SK-N-SH (cell line): ENCODE results near the gene DMKN.
"Not testable (repeated sequence)": the region's sequence is repeated elsewhere in the genome, so short reads cannot be mapped to it uniquely, and the experiment has no call there.

Source experiments
- CHD2 ChIP-seq: fragments of 150-350 bp; IDR thresholded peaks from 2 replicates; pipeline ENCODE4 v1.6.1; 2018; ENCODE audit warnings: low read length; ENCODE audit not compliant: partially characterized antibody
- CTCF ChIP-seq: fragments of 200-600 bp; sonication (generic); IDR thresholded peaks from 2 replicates; pipeline ENCODE4 v1.6.1; 2017; ENCODE audit warnings: antibody characterized with exemption, mild to moderate bottlenecking, moderate library complexity
- EP300 ChIP-seq, 2 experiments: IDR thresholded peaks; 2 replicates each; pipeline versions ENCODE4 v1.4.0 to v1.6.1; 2012; ENCODE audit warnings: borderline replicate concordance in 1 of 2, low read depth in 1 of 2, low read length in 1 of 2
- EZH2phosphoT487 ChIP-seq: fragments of 200-600 bp; sonication (generic); IDR thresholded peaks from 2 replicates; pipeline ENCODE4 v1.6.1; 2017; ENCODE audit warnings: low read depth, mixed run types, mild to moderate bottlenecking, antibody characterized with exemption, moderate library complexity, borderline replicate concordance
- FOXJ3 ChIP-seq: sonication (generic); formaldehyde crosslinking; IDR thresholded peaks from 2 replicates; pipeline ENCODE4 v1.5.1; 2020; ENCODE audit warnings: mild to moderate bottlenecking, missing genetic modification reagents
- GABPA ChIP-seq: IDR thresholded peaks from 2 replicates; pipeline ENCODE4 v1.4.0; 2012; ENCODE audit warnings: low read depth, mild to moderate bottlenecking
- MEF2A ChIP-seq: IDR thresholded peaks from 2 replicates; pipeline ENCODE4 v1.4.0; 2012; ENCODE audit warnings: low read depth, borderline replicate concordance
- NFIC ChIP-seq: IDR thresholded peaks from 2 replicates; pipeline ENCODE4 v1.4.0; 2012; ENCODE audit warnings: borderline replicate concordance
- POLR2AphosphoS5 ChIP-seq: IDR thresholded peaks from 2 replicates; pipeline ENCODE4 v1.6.1; 2012; ENCODE audit warnings: low read depth, low read length
- RAD21 ChIP-seq: IDR thresholded peaks from 2 replicates; pipeline ENCODE4 v1.6.1; 2012; ENCODE audit warnings: mild to moderate bottlenecking, low read length
- YY1 ChIP-seq: IDR thresholded peaks from 2 replicates; pipeline ENCODE4 v1.4.0; 2012; ENCODE audit warnings: low read depth, mild to moderate bottlenecking
- TF ChIP-seq, protein P1 (sequence below): IDR thresholded peaks from 2 replicates; pipeline ENCODE4 v1.4.0; 2012; ENCODE audit warnings: low read depth, borderline replicate concordance

GRCh38 chr19:35474594-35474993 is 38.9 kb downstream of the DMKN start:
- not testable (repeated sequence) for TF ChIP-seq CTCF; NFIC; RAD21; FOXJ3; EZH2phosphoT487; YY1; EP300 (IDR thresholded peaks at IDR 0.05; ENCODE audit: borderline replicate concordance in 1 of 2, low read depth in 1 of 2, low read length in 1 of 2); POLR2AphosphoS5; GABPA; MEF2A; CHD2
- TF ChIP-seq, protein P1, sequence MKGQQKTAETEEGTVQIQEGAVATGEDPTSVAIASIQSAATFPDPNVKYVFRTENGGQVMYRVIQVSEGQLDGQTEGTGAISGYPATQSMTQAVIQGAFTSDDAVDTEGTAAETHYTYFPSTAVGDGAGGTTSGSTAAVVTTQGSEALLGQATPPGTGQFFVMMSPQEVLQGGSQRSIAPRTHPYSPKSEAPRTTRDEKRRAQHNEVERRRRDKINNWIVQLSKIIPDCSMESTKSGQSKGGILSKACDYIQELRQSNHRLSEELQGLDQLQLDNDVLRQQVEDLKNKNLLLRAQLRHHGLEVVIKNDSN: not testable (repeated sequence)
